Measurements from ENCODE around the gene EXOSC2. TPM values are rescaled to one million over a fixed set of nuclear protein-coding genes. Genes with fewer than 3 reads are reported as not detected.

The EXOSC2 gene
- total and polyA plus RNA-seq, 2 of the 4 experiments (the other 2 are of a cell fraction): 27.0 to 48.6 TPM

DNA sequence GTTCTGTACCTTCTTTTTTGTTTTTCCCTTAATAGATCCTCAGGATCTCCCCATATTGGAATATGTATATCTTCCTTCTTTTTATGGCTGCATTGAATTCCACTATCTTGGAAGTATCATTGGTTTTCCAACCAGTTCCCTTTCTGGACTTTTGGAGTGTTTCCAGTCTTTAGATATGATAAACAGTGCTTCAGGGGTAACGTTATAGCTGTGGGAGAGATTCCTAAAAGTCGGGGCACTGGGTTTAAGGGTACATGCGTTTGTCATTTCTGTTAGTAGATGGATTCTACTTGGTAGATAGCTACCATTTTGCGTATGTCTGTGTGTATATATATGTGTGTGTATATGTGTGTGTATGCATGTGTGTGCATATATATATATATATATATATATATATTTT lies 42.0 kb downstream of the EXOSC2 start:
- no peak overlapping the region for H4K5ac ChIP-seq (ENCODE audit: low read depth, low read length)
- peaks cover 6% of the 10 kb centered on the region for H3K4me1 ChIP-seq (ENCODE audit: control insufficient read depth, insufficient read depth, low read length)
- no peak overlapping the region for H3K18ac ChIP-seq (ENCODE audit: low read depth, low read length)
- no peak overlapping the region for H3K4me2 ChIP-seq (ENCODE audit: low read depth, low read length)
- H3K4ac ChIP-seq (ENCODE audit: low read depth, low read length): no peak overlapping the region
- no peak for TF ChIP-seq MAFK (IDR thresholded peaks at IDR 0.05; ENCODE audit: low read depth, low read length)
- TF ChIP-seq BHLHE40 (IDR thresholded peaks at IDR 0.05; ENCODE audit: low read depth, low read length): no peak
- TF ChIP-seq, protein P1, sequence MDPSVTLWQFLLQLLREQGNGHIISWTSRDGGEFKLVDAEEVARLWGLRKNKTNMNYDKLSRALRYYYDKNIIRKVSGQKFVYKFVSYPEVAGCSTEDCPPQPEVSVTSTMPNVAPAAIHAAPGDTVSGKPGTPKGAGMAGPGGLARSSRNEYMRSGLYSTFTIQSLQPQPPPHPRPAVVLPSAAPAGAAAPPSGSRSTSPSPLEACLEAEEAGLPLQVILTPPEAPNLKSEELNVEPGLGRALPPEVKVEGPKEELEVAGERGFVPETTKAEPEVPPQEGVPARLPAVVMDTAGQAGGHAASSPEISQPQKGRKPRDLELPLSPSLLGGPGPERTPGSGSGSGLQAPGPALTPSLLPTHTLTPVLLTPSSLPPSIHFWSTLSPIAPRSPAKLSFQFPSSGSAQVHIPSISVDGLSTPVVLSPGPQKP (IDR thresholded peaks at IDR 0.05; ENCODE audit: borderline replicate concordance, low read depth, low read length): no peak
- no peak for TF ChIP-seq CHD1 (IDR thresholded peaks at IDR 0.05; ENCODE audit: low read depth, low read length)
- TF ChIP-seq, protein P2, sequence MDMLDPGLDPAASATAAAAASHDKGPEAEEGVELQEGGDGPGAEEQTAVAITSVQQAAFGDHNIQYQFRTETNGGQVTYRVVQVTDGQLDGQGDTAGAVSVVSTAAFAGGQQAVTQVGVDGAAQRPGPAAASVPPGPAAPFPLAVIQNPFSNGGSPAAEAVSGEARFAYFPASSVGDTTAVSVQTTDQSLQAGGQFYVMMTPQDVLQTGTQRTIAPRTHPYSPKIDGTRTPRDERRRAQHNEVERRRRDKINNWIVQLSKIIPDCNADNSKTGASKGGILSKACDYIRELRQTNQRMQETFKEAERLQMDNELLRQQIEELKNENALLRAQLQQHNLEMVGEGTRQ (IDR thresholded peaks at IDR 0.05; ENCODE audit: low read depth, low read length): no peak
- TF ChIP-seq RFX5 (IDR thresholded peaks at IDR 0.05; ENCODE audit: low read depth, low read length): no peak
- no peak for TF ChIP-seq RAD21 (IDR thresholded peaks at IDR 0.05; ENCODE audit: low read length)
- TF ChIP-seq FOS (IDR thresholded peaks at IDR 0.05; ENCODE audit: low read depth, low read length): no peak
- TF ChIP-seq NFE2L2 (IDR thresholded peaks at IDR 0.05; ENCODE audit: low read depth, low read length): no peak
- no peak for TF ChIP-seq MXI1 (IDR thresholded peaks at IDR 0.05; ENCODE audit: borderline replicate concordance, low read depth, low read length)
- TF ChIP-seq, protein P3, sequence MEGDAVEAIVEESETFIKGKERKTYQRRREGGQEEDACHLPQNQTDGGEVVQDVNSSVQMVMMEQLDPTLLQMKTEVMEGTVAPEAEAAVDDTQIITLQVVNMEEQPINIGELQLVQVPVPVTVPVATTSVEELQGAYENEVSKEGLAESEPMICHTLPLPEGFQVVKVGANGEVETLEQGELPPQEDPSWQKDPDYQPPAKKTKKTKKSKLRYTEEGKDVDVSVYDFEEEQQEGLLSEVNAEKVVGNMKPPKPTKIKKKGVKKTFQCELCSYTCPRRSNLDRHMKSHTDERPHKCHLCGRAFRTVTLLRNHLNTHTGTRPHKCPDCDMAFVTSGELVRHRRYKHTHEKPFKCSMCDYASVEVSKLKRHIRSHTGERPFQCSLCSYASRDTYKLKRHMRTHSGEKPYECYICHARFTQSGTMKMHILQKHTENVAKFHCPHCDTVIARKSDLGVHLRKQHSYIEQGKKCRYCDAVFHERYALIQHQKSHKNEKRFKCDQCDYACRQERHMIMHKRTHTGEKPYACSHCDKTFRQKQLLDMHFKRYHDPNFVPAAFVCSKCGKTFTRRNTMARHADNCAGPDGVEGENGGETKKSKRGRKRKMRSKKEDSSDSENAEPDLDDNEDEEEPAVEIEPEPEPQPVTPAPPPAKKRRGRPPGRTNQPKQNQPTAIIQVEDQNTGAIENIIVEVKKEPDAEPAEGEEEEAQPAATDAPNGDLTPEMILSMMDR (conservative IDR thresholded peaks at IDR 0.05; ENCODE audit: low read depth, low read length): no peak
- TF ChIP-seq SMC3 (IDR thresholded peaks at IDR 0.05; ENCODE audit: low read depth, low read length): no peak
- TF ChIP-seq POLR2A (IDR thresholded peaks at IDR 0.05; ENCODE audit: low read depth, low read length): no peak
- no peak for TF ChIP-seq RCOR1 (IDR thresholded peaks at IDR 0.05; ENCODE audit: insufficient replicate concordance, low read length)
- TF ChIP-seq CEBPB (IDR thresholded peaks at IDR 0.05; ENCODE audit: low read depth, low read length): no peak
- H3K9me1 ChIP-seq (ENCODE audit: insufficient read depth, low read length): peaks cover 7% of the 10 kb centered on the region; the same call in 1 of the 2 replicates
- no peak overlapping the region for H4K91ac ChIP-seq (ENCODE audit: insufficient read depth, low read depth, low read length)
- H3K23ac ChIP-seq (ENCODE audit: low read depth, low read length): no peak overlapping the region
- H2AK5ac ChIP-seq (ENCODE audit: low read depth, low read length): no peak overlapping the region
- no peak overlapping the region for H2BK5ac ChIP-seq (ENCODE audit: low read depth, low read length, poor library complexity, severe bottlenecking)
- in situ Hi-C loops (cut with MboI; ENCODE audit: low sequenced_read_pairs): no loop called here
- POLR2A ChIA-PET (ENCODE audit: unreplicated experiment): no interaction called here
- no CpG with 5 or more reads among the region's 4 CpGs for WGBS, 2 experiments (ENCODE audit: extremely low coverage in 2 of 2, insufficient read length in 1 of 2)
- no peak overlapping the region for H2AK9ac ChIP-seq (replicated peaks; ENCODE audit: low read depth, low read length, poor library complexity)
- no peak overlapping the region; the same call in 1 of the 2 replicates for H3K56ac ChIP-seq (ENCODE audit: extremely low read depth, insufficient read depth, low read length)
- no peak overlapping the region for H2BK20ac ChIP-seq (ENCODE audit: low read depth, low read length)
- no peak for ATAC-seq (ENCODE audit: low read depth)
- H3K14ac ChIP-seq (replicated peaks; ENCODE audit: low read depth, low read length): no peak overlapping the region
- intact Hi-C loops (cut with micrococcal nuclease): no loop called here
- H3K4me3 ChIP-seq (ENCODE audit: insufficient read depth, low read depth, low read length): no peak overlapping the region
- no peak overlapping the region for H4K8ac ChIP-seq (ENCODE audit: low read depth in 2 of 2, low read length in 2 of 2)
- H4K20me1 ChIP-seq (ENCODE audit: insufficient read depth, low read length): peaks cover 18% of the 10 kb centered on the region
- no TSS peak for BruUV-seq (replicated peaks)
- H3K27me3 ChIP-seq (ENCODE audit: control insufficient read depth, insufficient read depth, low read length): no peaks in the 10 kb centered on the region
- CTCF ChIA-PET: interaction anchor here (0.7 to 0.9 kb wide), 2 partner anchors 29 to 646 kb away, joined by 3 to 4 read pairs; no protein-coding TSS in a partner anchor
- dilution Hi-C loops (cut with HindIII; ENCODE audit: low sequenced_read_pairs, unreplicated experiment): no loop called here
- H3K27ac ChIP-seq (ENCODE audit: insufficient read depth, low read length): no peak overlapping the region
- peaks cover 25 to 75% of the 10 kb centered on the region in 2 experiments for H3K79me1 ChIP-seq (ENCODE audit: low read depth in 1 of 2, low read length in 2 of 2)
- no peak overlapping the region for H2BK120ac ChIP-seq (ENCODE audit: low read depth, low read length)
- no peak overlapping the region for H3K9ac ChIP-seq (ENCODE audit: low read depth, low read length)
- DNase-seq: no peak
- H3K36me3 ChIP-seq (ENCODE audit: control insufficient read depth, insufficient read depth, low read length): no peaks in the 10 kb centered on the region
- H3K9me3 ChIP-seq (ENCODE audit: control insufficient read depth, insufficient read depth, low read length): no peaks in the 10 kb centered on the region
- H2AFZ ChIP-seq (replicated peaks; ENCODE audit: low read length, poor library complexity): no peak overlapping the region
- H2BK15ac ChIP-seq (ENCODE audit: low read depth, low read length): no peak overlapping the region
